ENCODE data around the gene CD59.
"Not testable (repeated sequence)": the region's sequence is repeated elsewhere in the genome, so short reads cannot be mapped to it uniquely, and the experiment has no call there.

The CD59 gene

GRCh38 chr11:33716243-33716642 lies 20.0 kb downstream of the CD59 start:
- H3K9me3 Mint-ChIP-seq = no peaks in the 10 kb centered on the region
- no peak for DNase-seq

GRCh38 chr11:33713856-33714398 lies 22.3 kb downstream of the CD59 start:
- no peak for DNase-seq
- no peaks in the 10 kb centered on the region for H3K9me3 Mint-ChIP-seq
- H3K36me3 Mint-ChIP-seq (ENCODE audit: low read depth) = peaks cover 34% of the 10 kb centered on the region
- no peak for TF ChIP-seq CTCF (IDR thresholded peaks at IDR 0.05)
- H3K4me1 Mint-ChIP-seq = peaks cover 5% of the 10 kb centered on the region
- no peaks in the 10 kb centered on the region for H3K27me3 Mint-ChIP-seq (ENCODE audit: low read depth, poor library complexity)
- no peak overlapping the region for H3K4me3 Mint-ChIP-seq
- no peak overlapping the region for H3K27ac Mint-ChIP-seq

More at GRCh38 chr11:33716243-33716642, 20.0 kb downstream of the CD59 start:
- Mint-ChIP-seq H3K4me1 (peaks cover 20% of the 10 kb centered on the region), H3K4me3 (no peak overlapping the region), H3K36me3 (ENCODE audit: low read depth) (peaks cover 31% of the 10 kb centered on the region), H3K27ac (no peak overlapping the region), H3K27me3 (ENCODE audit: low read depth, poor library complexity) (no peaks in the 10 kb centered on the region)
- TF ChIP-seq CTCF (IDR thresholded peaks at IDR 0.05) = no peak

- TF ChIP-seq CTCF (IDR thresholded peaks at IDR 0.05) = no peak
- Mint-ChIP-seq H3K27me3 (ENCODE audit: low read depth, poor library complexity) (no peaks in the 10 kb centered on the region), H3K36me3 (ENCODE audit: low read depth) (peaks cover 39% of the 10 kb centered on the region), H3K9me3 (no peaks in the 10 kb centered on the region), H3K27ac (no peak overlapping the region), H3K4me3 (no peak overlapping the region), H3K4me1 (no peaks in the 10 kb centered on the region)
- no peak for DNase-seq
These were observed 22.9 kb downstream of the CD59 start for GRCh38 chr11:33713151-33713855.

- Mint-ChIP-seq H3K36me3 (ENCODE audit: low read depth) (peaks cover 39% of the 10 kb centered on the region), H3K27ac (no peak overlapping the region)
These were observed 23.8 kb downstream of the CD59 start for GRCh38 chr11:33712436-33712835.

GRCh38 chr11:33709466-33709865 lies 26.8 kb downstream of the CD59 start:
- Mint-ChIP-seq H3K27me3 (ENCODE audit: low read depth, poor library complexity) (no peaks in the 10 kb centered on the region), H3K9me3 (no peaks in the 10 kb centered on the region), H3K4me1 (no peaks in the 10 kb centered on the region), H3K27ac (no peak overlapping the region), H3K4me3 (no peak overlapping the region), H3K36me3 (ENCODE audit: low read depth) (peaks cover 42% of the 10 kb centered on the region)
- DNase-seq = no peak
- no peak for TF ChIP-seq CTCF (IDR thresholded peaks at IDR 0.05)

More at GRCh38 chr11:33712436-33712835, 23.8 kb downstream of the CD59 start:
- H3K4me1 Mint-ChIP-seq = no peaks in the 10 kb centered on the region
- no peaks in the 10 kb centered on the region for H3K9me3 Mint-ChIP-seq
- no peak for DNase-seq
- H3K4me3 Mint-ChIP-seq = no peak overlapping the region
- no peaks in the 10 kb centered on the region for H3K27me3 Mint-ChIP-seq (ENCODE audit: low read depth, poor library complexity)
- TF ChIP-seq CTCF (IDR thresholded peaks at IDR 0.05) = no peak

- no peak overlapping the region for H3K4me3 Mint-ChIP-seq
- H3K27me3 Mint-ChIP-seq (ENCODE audit: low read depth, poor library complexity) = no peaks in the 10 kb centered on the region
- no peak overlapping the region for H3K27ac Mint-ChIP-seq
- H3K36me3 Mint-ChIP-seq (ENCODE audit: low read depth) = peaks cover 39% of the 10 kb centered on the region
- no peaks in the 10 kb centered on the region for H3K4me1 Mint-ChIP-seq
- no peaks in the 10 kb centered on the region for H3K9me3 Mint-ChIP-seq
- TF ChIP-seq CTCF (IDR thresholded peaks at IDR 0.05) = no peak
- DNase-seq = no peak
These were observed 27.2 kb downstream of the CD59 start for GRCh38 chr11:33708985-33709384.

GRCh38 chr11:33707831-33708230 lies 28.4 kb downstream of the CD59 start:
- not testable (repeated sequence) for DNase-seq; H3K27me3 Mint-ChIP-seq (ENCODE audit: low read depth, poor library complexity); H3K9me3 Mint-ChIP-seq; H3K4me3 Mint-ChIP-seq; H3K27ac Mint-ChIP-seq; H3K4me1 Mint-ChIP-seq
- H3K36me3 Mint-ChIP-seq (ENCODE audit: low read depth) = peaks cover 38% of the 10 kb centered on the region
